T-helper 2 cell treated with Interferon-gamma antibody and Interleukin-4, amounts not matched to agents 100 ng/mL and 5 ng/mL, for 36 hours (primary cell): ENCODE results near the gene PPP6R2. TPM values are rescaled to one million over a fixed set of nuclear protein-coding genes. Genes with fewer than 3 reads are reported as not detected.

Source experiments
- intact Hi-C: fragments of 100-400 bp; cut with micrococcal nuclease; formaldehyde crosslinking; loops from one replicate; pipeline ENCODE4 v1.15.1; 2023
- total RNA-seq: library from RNA; stranded (reverse); gene quantifications from 2 replicates; pipeline ENCODE4 v1.2.3, GENCODE V29; 2022

Gene PPP6R2
- total RNA-seq, 1 donor from 2014 or later, result 54.9 TPM

- intact Hi-C loops, result no loop called here
Observed at GRCh38 chr22:50443801-50444625, 100.9 kb downstream of the PPP6R2 start.

GRCh38 chr22:50444663-50445062 is 101.5 kb downstream of the PPP6R2 start:
- intact Hi-C loops, result no loop called here

- intact Hi-C loops, result no loop called here
Observed at GRCh38 chr22:50445071-50445879, 102.1 kb downstream of the PPP6R2 start.

DNA sequence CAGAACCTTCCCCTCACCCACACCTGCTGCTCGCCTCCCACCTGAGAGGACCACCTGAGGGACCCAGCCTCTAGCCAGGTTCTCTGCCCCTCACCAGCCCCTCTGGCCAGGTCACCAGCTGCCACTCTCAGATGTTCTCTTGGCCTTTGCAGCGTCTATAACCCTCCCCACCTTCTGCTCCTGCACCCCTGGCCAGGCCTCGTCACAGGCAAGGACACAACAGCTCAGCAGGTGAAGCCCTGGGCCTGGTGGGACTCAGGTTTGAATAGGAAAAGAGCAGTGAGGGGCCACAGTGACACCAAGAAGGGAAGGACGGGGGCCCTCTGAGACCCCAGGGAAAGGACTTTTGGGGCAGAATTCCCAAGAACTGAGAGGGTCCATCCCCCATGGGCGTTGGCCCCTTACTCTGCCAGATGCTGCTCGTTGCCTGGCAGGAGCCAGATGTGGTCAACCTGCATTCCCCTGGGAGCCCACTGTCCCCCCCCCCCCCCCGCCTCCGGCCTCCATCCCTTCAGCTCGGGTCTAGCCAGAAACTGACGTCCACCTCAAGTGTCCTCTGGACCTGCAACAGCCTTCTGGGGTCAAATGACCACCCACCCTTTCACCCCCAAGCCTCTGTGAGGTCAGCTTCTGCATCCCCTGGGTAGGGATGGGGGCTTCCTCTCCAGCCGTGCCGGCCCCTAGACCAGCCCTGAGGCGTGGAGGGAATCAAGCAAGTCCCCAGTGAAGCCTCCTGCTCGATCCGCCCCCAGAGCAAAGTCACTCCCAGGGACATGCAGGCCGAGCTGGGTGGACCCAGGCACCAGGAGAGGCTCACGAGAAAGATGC is 103.0 kb downstream of the PPP6R2 start:
- intact Hi-C loops, result no loop called here

- intact Hi-C loops, result no loop called here
Observed at GRCh38 chr22:50446708-50447575, 103.8 kb downstream of the PPP6R2 start.

- intact Hi-C loops, result no loop called here
Observed at GRCh38 chr22:50447576-50448551, 104.7 kb downstream of the PPP6R2 start.

DNA sequence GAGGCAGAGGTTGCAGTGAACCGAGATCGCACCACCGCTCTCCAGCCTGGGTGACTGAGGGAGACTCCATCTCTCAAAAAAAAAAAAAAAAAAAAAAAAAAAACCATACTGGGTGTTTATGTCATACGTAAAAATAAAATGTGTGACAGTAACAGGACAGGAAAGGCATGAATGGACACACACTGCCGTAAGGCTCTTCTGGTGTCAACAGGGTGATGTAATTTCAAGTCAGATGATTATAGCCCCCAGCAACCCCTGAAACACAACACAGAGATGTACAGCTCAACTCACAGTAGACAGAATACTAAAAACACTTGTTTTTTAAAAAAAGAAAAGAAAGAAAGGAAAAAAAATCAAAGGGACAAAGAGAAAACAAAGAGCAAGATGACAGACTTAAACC is 109.5 kb downstream of the PPP6R2 start:
- intact Hi-C loops, result no loop called here

GRCh38 chr22:50454556-50455075 is 111.5 kb downstream of the PPP6R2 start:
- intact Hi-C loops, result no loop called here

DNA sequence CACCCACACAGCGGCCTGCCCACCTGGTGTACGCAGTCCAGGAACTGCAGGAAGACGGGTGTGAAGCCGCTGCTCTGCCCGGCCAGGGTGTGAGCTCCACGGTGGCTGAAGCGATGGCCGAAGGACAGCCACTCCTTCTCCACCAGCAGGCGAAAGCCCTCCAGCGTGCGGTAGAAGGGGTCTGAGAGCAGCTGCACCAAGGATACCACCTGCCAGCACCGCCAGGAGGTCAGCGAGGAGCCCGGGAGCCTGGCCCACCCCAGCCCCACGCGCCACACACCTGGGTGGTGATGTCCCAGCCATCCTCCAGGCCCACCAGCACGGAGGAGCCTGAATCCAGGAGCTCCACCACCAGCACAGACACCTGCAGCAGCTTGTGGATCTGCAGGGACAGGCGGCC is 112.1 kb downstream of the PPP6R2 start:
- intact Hi-C loops, result no loop called here

DNA sequence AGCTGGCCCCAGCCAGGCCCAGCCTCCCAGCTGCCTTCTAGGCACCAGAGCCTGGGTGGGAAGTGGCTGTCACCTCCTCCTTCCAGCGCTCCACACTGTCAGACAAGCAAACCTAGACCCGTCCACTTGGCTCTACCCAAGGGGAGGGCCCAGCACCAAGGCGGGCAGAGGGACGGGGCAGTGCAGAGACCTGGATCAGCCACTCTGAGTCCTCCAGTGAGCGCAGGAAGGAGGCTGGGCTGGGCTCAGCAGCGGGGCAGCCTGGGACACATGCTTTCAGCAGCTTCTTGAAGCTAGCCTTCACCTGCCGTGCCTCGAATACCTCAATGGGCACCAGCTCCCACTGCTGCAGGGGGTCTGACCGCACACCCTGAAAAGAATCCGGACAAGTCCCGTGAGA is 112.9 kb downstream of the PPP6R2 start:
- intact Hi-C loops, result no loop called here

- intact Hi-C loops, result no loop called here
Observed at GRCh38 chr22:50456466-50457234, 113.5 kb downstream of the PPP6R2 start.

GRCh38 chr22:50459016-50459415 is 115.9 kb downstream of the PPP6R2 start:
- intact Hi-C loops, result no loop called here

DNA sequence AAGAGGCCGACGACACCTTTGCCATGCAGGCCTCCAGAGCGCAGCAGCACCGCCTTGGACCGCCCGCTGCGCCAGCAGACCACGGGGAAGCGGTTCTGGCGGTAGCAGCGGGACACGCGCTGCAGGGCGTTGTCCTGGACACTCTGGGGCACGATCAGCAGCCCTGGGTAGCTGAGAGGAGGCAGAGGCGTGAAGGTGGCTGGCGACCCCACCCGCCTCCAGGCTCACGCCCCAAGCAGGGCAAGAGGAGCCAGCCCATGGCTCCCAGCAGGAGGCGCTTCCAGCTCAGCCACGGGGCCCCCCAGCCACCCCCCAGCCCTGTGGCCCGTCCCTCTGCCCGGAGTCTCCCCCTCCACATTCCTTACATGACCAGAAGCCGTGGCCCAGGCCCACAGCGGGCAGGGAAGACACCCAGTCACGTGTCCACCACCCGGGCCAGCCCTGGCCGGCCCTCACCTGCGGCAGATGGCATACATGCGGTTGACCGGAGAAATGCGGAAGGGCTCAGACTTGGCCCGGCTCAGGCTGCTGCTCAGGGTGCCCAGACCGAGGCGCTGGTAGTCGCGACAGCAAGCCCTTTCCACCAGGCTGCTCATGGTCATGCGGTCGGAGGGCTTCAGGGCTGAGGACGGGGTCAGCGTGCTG is 116.5 kb downstream of the PPP6R2 start:
- intact Hi-C loops, result no loop called here

DNA sequence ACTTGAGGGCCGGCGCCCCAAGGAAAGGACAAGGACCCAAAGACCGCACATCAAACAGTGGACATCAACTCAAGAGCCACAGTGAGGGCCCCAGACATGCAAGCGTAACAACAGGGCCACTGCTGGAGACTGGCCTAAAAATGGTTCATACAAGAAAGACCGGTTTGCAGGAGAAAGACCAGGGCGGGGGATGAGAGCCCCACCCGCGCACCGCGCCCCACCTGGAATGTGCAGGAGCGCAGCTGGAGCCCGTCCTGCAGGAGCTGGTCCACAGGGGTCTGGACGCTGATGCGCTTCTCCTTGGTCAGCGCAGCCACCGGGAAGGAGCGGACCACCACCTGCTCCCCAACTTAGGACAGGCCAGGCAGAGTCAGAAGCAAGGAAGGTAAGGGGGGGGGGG is 117.8 kb downstream of the PPP6R2 start:
- intact Hi-C loops, result no loop called here

GRCh38 chr22:50461536-50461935 is 118.4 kb downstream of the PPP6R2 start:
- intact Hi-C loops, result no loop called here

DNA sequence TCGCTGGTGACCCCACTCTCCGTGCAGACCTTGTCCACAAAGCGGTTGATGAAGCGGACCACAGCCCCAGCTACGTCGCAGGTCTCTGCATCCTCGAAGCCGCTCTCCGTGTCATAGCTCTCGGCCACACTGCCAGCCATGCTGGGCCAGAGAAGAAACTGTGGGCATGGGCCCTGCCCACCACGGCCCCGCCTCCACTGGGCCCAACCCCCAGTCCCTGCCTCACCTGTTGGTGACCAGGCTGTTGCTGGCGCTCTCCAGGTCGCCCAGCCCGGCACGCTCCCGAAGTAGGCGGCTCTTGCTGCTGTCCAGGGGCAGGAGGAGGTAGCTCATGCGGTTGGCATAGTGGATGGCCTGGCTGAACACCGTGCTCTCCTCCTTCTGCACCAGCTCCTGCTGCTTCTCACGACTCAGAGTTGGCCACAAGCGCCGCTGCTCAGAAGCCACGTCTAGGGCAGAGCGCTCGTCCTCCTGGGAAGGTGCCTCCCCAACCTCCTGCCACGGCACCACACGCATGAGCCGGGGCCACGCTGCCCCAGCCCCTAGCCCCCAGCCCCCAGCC is 118.9 kb downstream of the PPP6R2 start:
- intact Hi-C loops, result no loop called here

GRCh38 chr22:50463188-50463900 is 120.2 kb downstream of the PPP6R2 start:
- intact Hi-C loops, result no loop called here
